Stimulated activated CD4-positive, alpha-beta T cell treated with anti-CD3 and anti-CD28 coated beads, Interleukin-4, amount 100 ng/mL, for 4 hours (primary cell): Measurements from ENCODE around the gene PPP2R2C.

ENCODE experiments used
- DNase-seq, 2 experiments: peaks; one replicate each; pipeline ENCODE4 v3.0.0-alpha.2; 2020

Gene PPP2R2C

GRCh38 chr4:6360385-6360784, 112.0 kb downstream of the PPP2R2C start:
- no peak for DNase-seq

- DNase-seq = no peak
Measured at GRCh38 chr4:6359536-6360308, 112.7 kb downstream of the PPP2R2C start.

DNA sequence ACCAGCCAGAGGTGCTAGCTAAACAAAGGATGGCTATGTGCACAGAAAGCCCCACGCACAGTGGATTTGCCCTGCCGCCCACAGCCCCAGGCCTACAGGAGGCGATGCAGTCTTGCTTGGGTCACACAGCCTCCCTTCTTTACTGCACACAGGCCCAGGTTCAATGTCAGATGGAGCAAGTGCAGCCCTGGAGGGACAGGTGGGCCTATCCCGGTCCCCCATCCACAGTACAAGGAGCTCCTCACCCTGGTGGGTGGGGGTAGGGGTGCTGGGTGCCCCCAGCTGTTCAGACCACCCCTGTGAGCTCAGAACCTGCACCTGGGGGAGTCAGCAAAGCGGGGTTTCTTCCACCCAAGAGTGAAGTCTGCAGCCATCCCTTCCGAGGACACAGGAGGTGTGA, 114.9 kb downstream of the PPP2R2C start:
- no peak for DNase-seq

GRCh38 chr4:6356076-6356560, 116.3 kb downstream of the PPP2R2C start:
- DNase-seq = no peak

- no peak for DNase-seq
Measured at GRCh38 chr4:6355052-6355451, 117.4 kb downstream of the PPP2R2C start.

DNA sequence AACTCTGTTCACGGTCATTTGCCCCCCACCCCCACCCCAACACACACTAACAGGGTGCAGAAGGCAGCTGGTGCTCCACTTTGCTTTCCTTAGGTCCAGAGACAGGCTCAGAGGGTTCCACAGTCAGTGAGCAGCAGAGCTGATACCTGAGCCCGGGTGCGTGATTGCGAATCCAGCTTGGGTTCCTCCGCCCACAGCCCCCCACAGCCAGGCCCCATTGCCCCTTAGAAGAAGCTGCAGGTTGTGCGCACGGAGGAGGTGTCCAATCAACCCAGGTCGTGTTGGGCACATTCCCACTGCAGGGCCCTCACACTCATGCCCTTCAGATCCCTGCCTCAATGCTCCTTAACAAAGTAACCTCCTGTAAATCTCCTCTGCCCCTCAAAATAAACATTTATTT, 117.8 kb downstream of the PPP2R2C start:
- no peak for DNase-seq

GRCh38 chr4:6354119-6354518, 118.3 kb downstream of the PPP2R2C start:
- no peak for DNase-seq

- DNase-seq = no peak
Measured at GRCh38 chr4:6352031-6352692, 120.3 kb downstream of the PPP2R2C start.

- DNase-seq = no peak
Measured at GRCh38 chr4:6351246-6352000, 121.0 kb downstream of the PPP2R2C start.

- no peak for DNase-seq
Measured at GRCh38 chr4:6350646-6351045, 121.8 kb downstream of the PPP2R2C start.

- no peak for DNase-seq
Measured at GRCh38 chr4:6349896-6350603, 122.4 kb downstream of the PPP2R2C start.

GRCh38 chr4:6348408-6348807, 124.0 kb downstream of the PPP2R2C start:
- DNase-seq = no peak

DNA sequence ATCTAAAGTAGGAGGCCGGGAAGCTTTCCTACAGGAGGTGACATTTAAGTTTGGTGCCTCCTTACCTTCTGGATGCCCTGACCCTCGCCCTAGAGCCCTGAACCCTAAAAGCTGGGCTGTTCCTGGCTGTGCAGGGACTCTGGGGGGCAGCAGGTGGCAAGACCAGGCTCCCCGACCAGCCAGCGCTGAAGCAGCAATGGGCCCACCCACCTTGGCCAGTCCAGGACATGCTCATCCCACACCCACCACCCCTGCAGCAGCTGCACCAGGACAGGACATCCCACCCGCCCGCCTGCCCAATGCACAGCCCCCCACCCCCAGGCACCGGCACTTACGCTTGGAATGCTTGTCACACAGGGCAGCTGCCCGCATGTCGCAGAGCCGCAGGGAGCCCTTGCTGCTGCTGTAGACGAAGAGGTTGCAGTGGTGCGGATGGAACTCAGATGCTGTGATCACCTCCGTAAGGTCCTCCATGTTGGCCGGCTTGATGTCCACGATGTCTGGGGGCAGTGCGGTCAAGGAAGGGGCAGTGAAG, 124.8 kb downstream of the PPP2R2C start:
- DNase-seq = no peak

GRCh38 chr4:6346373-6347110, 125.9 kb downstream of the PPP2R2C start:
- no peak for DNase-seq

GRCh38 chr4:6345866-6346265, 126.5 kb downstream of the PPP2R2C start:
- no peak for DNase-seq

- DNase-seq = no peak
Measured at GRCh38 chr4:6345096-6345830, 127.2 kb downstream of the PPP2R2C start.

- DNase-seq = no peak
Measured at GRCh38 chr4:6343939-6344408, 128.4 kb downstream of the PPP2R2C start.

DNA sequence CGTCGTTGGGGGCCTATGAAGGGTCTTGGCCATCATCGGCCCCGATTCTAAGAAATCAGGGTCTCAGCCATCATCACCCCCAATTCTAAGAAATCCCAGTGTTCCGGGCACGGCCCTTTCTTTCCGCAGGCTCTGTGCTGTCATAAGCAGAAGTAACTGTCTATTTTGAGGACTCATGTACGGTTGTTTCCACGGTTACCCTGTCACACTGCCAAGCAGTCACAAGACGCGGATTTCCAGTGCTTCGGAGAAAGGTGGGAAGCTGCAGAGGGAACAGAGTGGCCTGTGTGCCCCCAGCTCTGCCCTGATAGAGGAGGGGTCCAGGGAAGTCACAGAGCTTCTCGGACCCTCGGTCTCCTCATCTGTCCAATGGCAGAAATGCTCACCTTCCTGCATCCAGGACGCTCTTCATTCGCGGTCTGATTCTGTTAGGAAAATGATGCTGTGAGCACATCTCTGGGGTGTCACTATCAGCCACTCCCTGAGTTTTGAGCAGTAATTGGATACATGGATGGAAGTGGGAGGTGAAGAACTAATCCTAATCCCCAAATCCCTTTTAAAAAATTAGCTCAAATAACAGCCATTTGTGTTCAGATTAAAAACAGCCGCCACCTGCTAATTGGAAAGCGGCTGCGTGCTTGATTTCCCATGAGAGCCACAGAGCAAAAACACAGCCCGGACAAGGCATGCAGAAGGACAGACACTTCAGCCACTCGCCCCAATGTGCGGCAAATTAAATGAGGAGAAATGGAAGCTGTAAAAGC, 129.7 kb downstream of the PPP2R2C start:
- no peak for DNase-seq

GRCh38 chr4:6341696-6342095, 130.7 kb downstream of the PPP2R2C start:
- no peak for DNase-seq

DNA sequence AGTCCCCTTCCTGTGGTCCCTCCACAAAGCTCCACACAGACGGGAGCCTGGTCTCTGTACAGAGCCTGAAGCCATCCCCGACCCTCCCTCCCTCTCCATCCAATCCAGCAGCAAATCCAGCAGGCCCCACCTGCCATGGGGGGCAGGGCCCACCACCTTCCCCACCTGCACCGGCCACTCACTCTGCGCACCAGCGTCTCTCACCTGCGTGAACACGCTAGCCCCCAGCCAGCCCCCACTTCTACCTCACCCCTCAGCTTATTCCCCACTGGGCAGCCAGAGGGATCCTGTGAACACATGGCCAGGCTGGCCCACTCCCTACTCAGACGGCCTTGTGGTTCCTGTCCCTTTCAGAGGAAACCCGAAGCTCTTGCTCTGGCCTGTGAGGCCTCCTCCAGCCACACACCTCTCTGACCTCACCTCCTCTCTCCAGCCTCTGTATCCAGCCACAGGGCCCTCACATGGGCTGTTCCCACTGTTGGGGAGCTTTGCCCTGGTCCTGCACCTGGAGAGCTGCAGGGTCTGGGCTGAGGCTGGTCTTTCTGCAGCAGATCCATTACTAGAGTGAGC, 131.9 kb downstream of the PPP2R2C start:
- DNase-seq = no peak
